A673 (cell line): Measurements from ENCODE around the gene TMEM184A. TPM values are rescaled to one million over a fixed set of nuclear protein-coding genes. Genes with fewer than 3 reads are reported as not detected.

Experiments
- BruUV-seq: library from RNA; stranded (reverse); fragments of 400-500 nt; replicated peaks from 2 replicates; lab custom pipeline; 2021; lab: Mats Ljungman, UMichigan
- CTCF ChIA-PET: fragments of 300-600 bp; sonication (Branson Sonifier 250); formaldehyde crosslinking; loops from one replicate; lab custom pipeline; 2022; ENCODE audit warnings: antibody characterized with exemption; lab: Charles Lee
- POLR2A ChIA-PET: fragments of 300-600 bp; sonication (Branson Sonifier 250); formaldehyde crosslinking; loops from one replicate; lab custom pipeline; 2022; ENCODE audit warnings: antibody characterized with exemption; ENCODE audit not compliant: low non-redundant PET; lab: Charles Lee
- DNase-seq: peaks from one replicate; pipeline ENCODE4 v3.0.0-alpha.2; 2015; ENCODE audit warnings: low spot score
- H3K27ac ChIP-seq: fragments of 200-600 bp; sonication (generic); 2 replicates; pipeline ENCODE4 v1.5.1; 2016; ENCODE audit warnings: mixed run types, low read depth, mild to moderate bottlenecking, mixed read lengths, antibody characterized with exemption, low read length; ENCODE audit not compliant: poor library complexity, severe bottlenecking
- H3K27me3 ChIP-seq: fragments of 200-600 bp; sonication (generic); replicated peaks from 2 replicates; pipeline ENCODE4 v1.6.1; 2017; ENCODE audit warnings: mixed run types, low read depth, mild to moderate bottlenecking, mixed read lengths, antibody characterized with exemption, low read length; ENCODE audit not compliant: insufficient read depth, poor library complexity
- H3K36me3 ChIP-seq: fragments of 200-600 bp; sonication (generic); 2 replicates; pipeline ENCODE4 v1.6.1; 2016; ENCODE audit warnings: mixed run types, mild to moderate bottlenecking, mixed read lengths, antibody characterized with exemption, low read length; ENCODE audit not compliant: insufficient read depth, poor library complexity, severe bottlenecking
- H3K4me1 ChIP-seq: fragments of 200-600 bp; sonication (generic); 2 replicates; pipeline ENCODE4 v1.6.1; 2017; ENCODE audit warnings: mixed run types, mild to moderate bottlenecking, mixed read lengths, antibody characterized with exemption, low read length; ENCODE audit not compliant: insufficient read depth, poor library complexity, severe bottlenecking
- H3K4me3 ChIP-seq: fragments of 200-600 bp; sonication (generic); 2 replicates; pipeline ENCODE4 v1.5.1; 2016; ENCODE audit warnings: low read depth, mixed run types, mild to moderate bottlenecking, mixed read lengths, low read length; ENCODE audit not compliant: poor library complexity, severe bottlenecking
- H3K9me3 ChIP-seq: fragments of 200-600 bp; sonication (generic); 2 replicates; pipeline ENCODE4 v1.6.1; 2016; ENCODE audit warnings: mixed run types, low read depth, mild to moderate bottlenecking, mixed read lengths, antibody characterized with exemption, low read length; ENCODE audit not compliant: poor library complexity, severe bottlenecking
- CTCF ChIP-seq: fragments of 300-800, 200-600 bp; sonication (generic); conservative IDR thresholded peaks from 2 replicates; pipeline ENCODE4 v1.5.1; 2017; ENCODE audit warnings: low read depth, mild to moderate bottlenecking, antibody characterized with exemption, low read length, moderate library complexity, mixed read lengths
- EZH2 ChIP-seq: fragments of 200-600 bp; sonication (generic); IDR thresholded peaks from 2 replicates; pipeline ENCODE4 v1.6.1; 2017; ENCODE audit warnings: borderline replicate concordance, low read depth, mild to moderate bottlenecking, mixed read lengths, antibody characterized with exemption, low read length; ENCODE audit not compliant: poor library complexity, severe bottlenecking
- intact Hi-C: fragments of 100-400 bp; cut with micrococcal nuclease; formaldehyde crosslinking; loops from one replicate; pipeline ENCODE4 v1.10.0; 2022; ENCODE audit not compliant: unreplicated experiment
- total RNA-seq: library from RNA; stranded (reverse); gene quantifications from 2 replicates; pipeline ENCODE4 v1.2.3, GENCODE V29; 2021

Gene TMEM184A
- total RNA-seq, 1 experiment from 2014 or later = not detected

GRCh38 chr7:1553512-1554210, 2.3 kb downstream of the TMEM184A start:
- DNase-seq = no peak
- Histone ChIP-seq H3K9me3 (no peaks in the 10 kb centered on the region), H3K27ac (no peak overlapping the region), H3K36me3 (no peaks in the 10 kb centered on the region), H3K4me3 (no peak overlapping the region), H3K4me1 (no peaks in the 10 kb centered on the region), H3K27me3 (no peaks in the 10 kb centered on the region)
- CTCF ChIA-PET = no interaction called here
- POLR2A ChIA-PET = interaction anchor here (0.7 kb wide), 1 partner anchor 39 kb away, joined by 4 read pairs; no protein-coding TSS in a partner anchor
- BruUV-seq = no TSS peak
- TF ChIP-seq EZH2 (no peak), CTCF (no peak)
- intact Hi-C loops = no loop called here

GRCh38 chr7:1552200-1552599, 3.8 kb downstream of the TMEM184A start:
- intact Hi-C loops = no loop called here
- no TSS peak for BruUV-seq

GRCh38 chr7:1550846-1551155, 5.2 kb downstream of the TMEM184A start:
- Histone ChIP-seq H3K27ac (no peak overlapping the region), H3K36me3 (no peaks in the 10 kb centered on the region), H3K27me3 (no peaks in the 10 kb centered on the region), H3K9me3 (no peaks in the 10 kb centered on the region), H3K4me1 (no peaks in the 10 kb centered on the region), H3K4me3 (no peak overlapping the region)
- TF ChIP-seq EZH2 (no peak), CTCF (no peak)
- DNase-seq = no peak
- POLR2A ChIA-PET = no interaction called here
- intact Hi-C loops = no loop called here
- no TSS peak for BruUV-seq
- CTCF ChIA-PET = no interaction called here

More at GRCh38 chr7:1552200-1552599, 3.8 kb downstream of the TMEM184A start:
- no peak for TF ChIP-seq EZH2
- no peak for TF ChIP-seq CTCF
- ChIA-PET CTCF (no interaction called here), POLR2A (no interaction called here)
- H3K9me3 ChIP-seq = no peaks in the 10 kb centered on the region
- H3K4me1 ChIP-seq = no peaks in the 10 kb centered on the region
- no peak for DNase-seq
- H3K4me3 ChIP-seq = no peak overlapping the region
- no peaks in the 10 kb centered on the region for H3K36me3 ChIP-seq
- H3K27me3 ChIP-seq = no peaks in the 10 kb centered on the region
- no peak overlapping the region for H3K27ac ChIP-seq
